Middle frontal gyrus (tissue), 1 donor: ENCODE data around the gene NUMBL.
"Not testable (repeated sequence)": the region's sequence is repeated elsewhere in the genome, so short reads cannot be mapped to it uniquely, and the experiment has no call there.

Source experiments
- DNase-seq: peaks from one replicate; pipeline ENCODE4 v3.0.0-alpha.2; 2015; ENCODE audit warnings: low spot score; ENCODE audit errors: extremely low spot score

Gene NUMBL

DNA sequence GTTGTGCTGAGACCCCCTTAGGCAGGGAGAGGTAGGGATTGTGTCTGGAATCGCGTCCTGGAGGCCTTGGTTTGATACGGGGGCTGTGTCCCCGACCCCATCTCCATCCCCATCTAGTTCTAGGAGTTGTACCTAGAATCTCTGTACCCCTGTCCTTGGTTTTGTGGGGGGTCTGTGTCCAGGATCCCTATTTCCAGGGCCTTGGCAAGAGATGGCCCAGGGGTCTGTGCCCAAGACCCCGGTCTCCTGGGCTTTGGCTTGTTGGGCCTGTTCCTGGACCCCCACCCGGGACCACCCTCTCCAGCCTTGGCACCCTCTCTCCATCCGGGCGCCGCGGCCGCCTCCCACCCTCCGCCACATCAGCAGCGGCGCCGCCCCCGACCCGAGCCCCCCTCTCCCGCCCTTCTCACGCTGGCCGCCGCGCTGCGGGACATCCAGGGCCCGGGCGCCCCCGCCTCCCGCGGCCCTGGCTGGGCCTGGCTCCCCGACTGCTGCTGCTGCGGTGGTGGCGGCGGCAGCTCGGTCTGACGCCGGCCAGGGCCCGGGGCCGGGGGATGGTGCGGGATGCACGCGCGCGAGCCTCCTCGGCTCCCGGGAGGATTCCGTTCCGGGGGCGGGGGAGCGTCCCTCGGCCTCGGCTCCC lies at the start of gene NUMBL:
Gene NUMBL, minus strand, starts transcription at position 602 of the 643 bp plus-strand sequence. Its CDS starts 168 bp downstream, at position 434.
- no peak for DNase-seq

DNA sequence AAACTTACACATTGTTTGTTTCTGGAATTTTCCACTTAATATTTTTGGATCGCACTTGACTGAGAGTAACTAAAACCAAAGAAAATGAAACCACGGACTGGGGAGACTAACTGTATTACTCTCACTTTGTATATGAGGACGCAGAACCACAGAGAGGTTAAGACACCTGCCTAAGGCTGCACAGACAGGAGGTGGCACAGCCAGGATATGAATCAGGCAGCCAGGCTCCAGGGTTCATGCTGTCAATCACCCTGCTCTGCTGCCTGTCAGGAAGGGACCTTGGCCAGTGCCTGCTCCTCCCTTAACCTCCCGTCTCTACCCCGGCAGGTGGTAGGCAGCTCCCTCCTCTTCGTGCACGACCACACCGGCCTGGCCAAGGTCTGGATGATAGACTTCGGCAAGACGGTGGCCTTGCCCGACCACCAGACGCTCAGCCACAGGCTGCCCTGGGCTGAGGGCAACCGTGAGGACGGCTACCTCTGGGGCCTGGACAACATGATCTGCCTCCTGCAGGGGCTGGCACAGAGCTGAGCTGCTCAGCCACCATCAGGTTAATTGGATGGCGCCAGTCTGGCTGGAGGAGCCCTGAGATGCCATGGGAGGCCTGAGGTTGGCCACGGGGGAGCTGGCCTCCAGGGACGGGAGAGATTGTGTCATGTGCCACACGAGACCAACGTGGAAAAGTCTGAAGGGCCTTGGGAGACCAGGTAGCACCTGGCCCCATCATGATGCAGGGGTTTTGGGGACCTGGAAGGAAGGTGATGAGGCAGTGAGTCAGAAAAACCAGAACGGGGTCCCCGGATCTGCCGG lies 48.8 kb upstream of the NUMBL start:
- no peak for DNase-seq

- no peak for DNase-seq
These were observed 46.7 kb upstream of the NUMBL start for GRCh38 chr19:40737102-40737644.

DNA sequence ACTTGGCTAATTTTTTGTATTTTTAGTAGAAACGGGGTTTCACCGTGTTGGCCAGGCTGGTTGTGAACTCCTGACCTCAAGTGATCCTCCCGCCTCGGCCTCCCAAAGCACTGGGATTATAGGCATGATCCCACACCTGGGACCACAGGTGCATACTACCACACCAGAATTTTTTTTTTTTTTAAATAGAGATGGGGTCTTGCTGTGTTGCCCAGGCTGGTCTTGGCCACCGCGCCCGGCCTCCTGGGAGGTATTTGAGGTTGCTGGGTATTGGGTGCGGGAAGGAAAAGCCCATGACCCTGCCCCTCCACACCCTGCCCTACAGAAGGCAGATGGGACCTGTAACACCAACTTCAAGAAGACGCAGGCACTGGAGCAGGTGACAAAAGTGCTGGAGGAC lies 46.2 kb upstream of the NUMBL start:
- DNase-seq: no peak

DNA sequence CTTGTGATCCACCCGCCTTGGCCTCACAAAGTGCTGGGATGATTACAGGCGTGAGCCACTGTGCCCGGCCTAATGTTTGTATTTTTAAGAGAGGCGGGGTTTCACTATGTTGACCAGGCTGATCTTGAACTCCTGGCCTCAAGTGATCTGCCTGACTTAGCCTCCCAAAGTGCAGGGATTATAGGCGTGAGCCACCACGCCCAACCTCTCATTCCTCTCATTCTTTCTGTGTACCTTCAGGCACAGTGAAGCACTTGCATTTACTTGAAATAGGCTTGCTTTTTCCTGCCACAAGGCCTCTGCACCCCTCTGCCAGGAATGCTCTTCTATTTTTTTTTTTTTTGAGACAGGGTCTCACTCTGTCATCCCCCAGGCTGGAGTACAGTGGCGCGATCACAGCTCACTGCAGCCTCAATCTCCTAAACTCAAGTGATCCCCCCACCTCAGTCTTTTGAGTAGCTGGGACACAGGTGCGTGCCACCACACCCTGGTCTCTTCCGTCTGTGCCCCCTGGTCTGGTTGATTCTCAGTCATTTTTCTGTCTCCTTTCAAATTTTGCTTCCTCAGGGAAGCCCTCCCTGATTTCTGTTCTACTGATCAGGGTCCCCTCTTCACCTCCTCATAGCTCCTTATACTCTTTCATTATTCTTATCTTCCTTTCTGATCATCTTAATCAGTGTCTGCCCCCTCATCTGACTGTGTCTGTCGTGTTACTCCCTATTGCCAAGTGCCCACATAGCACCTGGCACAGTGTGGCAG lies 44.7 kb upstream of the NUMBL start:
- no peak for DNase-seq

GRCh38 chr19:40733149-40733548 lies 42.7 kb upstream of the NUMBL start:
- DNase-seq: no peak

DNA sequence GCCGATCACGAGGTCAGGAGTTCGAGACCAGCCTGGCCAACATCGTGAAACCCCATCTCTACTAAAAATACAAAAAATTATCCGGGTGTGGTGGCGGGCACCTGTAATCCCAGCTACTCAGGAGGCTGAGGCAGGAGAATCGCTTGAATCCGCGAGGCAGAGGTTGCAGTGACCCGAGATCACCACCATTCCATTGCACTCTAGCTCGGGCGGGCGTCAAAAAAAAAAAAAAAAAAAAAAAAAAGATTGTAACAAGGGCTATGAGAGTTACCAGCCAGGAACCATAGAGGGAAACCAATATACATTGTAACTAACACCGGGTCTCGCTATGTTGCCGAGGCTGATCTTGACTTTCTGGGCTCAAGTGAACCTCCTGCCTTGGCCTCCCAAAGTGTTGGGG lies 41.9 kb upstream of the NUMBL start:
- not testable (repeated sequence) for DNase-seq

DNA sequence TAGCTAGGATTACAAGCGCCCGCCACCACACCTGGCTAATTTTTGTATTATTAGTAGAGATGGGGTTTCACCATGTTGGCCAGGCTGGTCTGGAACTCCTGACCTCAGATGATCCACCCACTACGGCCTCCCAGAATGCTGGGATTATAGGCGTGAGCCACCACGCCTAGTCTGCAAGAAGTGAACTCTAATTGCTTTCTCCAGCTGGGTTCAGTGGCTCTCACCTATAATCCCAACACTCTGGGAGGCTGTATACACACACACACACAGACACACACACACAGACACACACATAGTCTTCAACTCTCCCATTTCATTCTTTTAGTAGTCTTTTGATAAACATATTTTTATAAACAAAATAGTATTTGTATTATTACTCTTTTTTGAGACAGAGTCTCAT lies 39.6 kb upstream of the NUMBL start:
- not testable (repeated sequence) for DNase-seq

DNA sequence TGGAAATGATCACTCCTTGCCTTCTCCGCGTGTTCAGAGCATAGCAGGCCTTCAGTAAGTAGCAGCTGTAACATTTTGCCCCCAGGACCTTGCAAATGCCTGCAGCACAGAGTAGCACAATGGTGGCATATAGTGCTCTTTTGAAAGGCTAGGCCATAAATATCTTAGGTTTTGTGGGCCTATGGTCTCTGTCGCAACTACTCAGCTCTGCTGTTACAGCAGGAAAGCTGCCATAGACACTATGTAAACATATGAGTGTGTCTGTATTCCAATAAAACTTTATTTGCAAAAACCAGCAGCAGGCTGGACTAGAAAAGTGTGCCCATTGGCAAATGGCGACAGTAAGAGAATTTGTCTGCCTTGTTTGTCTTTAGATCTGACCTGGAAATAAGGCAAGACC lies 35.8 kb upstream of the NUMBL start:
- no peak for DNase-seq

DNA sequence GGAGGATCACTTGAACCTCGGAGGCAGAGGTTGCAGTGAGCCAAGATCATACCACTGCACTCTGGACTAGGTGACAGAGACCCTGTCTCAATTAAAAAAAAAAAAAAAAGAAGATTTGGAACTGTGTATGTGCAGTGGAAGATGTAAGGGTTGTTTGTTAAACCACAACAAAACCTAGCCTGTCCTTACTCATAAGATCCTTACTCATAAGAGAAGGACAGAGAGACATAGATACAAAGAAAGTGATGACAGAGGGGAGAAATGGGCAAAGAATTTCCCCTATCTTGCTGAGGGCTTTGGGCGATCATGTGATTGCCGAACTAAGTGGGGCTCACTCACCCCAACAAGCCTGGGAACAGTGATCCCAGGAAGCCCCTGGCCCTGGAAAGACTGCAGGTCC lies 34.4 kb upstream of the NUMBL start:
- DNase-seq: no peak

- no peak for DNase-seq
These were observed 33.9 kb upstream of the NUMBL start for GRCh38 chr19:40724315-40724714.

- DNase-seq: no peak
These were observed 33.3 kb upstream of the NUMBL start for GRCh38 chr19:40723661-40724254.

- no peak for DNase-seq
These were observed 31.6 kb upstream of the NUMBL start for GRCh38 chr19:40721936-40722661.

DNA sequence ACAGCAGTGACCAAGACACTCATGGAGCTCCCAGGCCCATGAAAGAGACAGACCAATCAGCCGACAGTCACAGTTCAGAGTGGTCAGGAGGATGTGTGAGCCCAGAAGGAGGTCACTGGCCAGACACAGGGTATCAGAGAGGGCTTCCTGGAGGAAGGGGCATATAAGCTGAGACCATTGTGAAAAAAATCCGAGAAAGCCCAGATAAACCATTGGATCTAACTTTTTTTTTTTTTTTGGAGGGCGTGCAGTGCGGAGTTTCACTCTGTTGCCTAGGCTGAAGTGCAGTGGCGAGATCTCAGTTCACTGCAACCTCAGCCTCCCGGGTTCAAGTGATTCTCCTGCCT lies 30.7 kb upstream of the NUMBL start:
- DNase-seq: no peak

DNA sequence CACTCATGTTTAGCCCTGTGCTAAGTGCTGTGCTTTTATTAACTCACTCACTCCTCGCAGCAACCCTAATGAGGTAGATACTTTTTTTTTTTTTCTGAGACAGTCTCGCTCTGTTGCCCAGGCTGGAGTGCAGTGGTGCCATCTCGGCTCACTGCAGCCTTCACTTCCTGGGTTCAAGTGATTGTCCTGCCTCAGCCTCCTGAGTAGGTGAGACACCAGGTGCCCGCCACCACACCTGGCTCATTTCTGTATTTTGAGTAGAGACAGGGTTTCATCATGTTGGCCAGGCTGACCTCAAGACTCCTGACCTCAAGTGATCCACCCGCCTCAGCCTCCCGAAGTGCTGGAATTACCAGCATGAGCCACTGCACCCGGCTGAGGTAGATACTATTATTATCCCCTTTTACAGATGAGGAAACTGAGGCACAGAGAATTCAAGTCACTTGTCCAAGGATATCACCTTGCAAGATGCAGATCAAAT lies 29.0 kb upstream of the NUMBL start:
- DNase-seq: no peak

DNA sequence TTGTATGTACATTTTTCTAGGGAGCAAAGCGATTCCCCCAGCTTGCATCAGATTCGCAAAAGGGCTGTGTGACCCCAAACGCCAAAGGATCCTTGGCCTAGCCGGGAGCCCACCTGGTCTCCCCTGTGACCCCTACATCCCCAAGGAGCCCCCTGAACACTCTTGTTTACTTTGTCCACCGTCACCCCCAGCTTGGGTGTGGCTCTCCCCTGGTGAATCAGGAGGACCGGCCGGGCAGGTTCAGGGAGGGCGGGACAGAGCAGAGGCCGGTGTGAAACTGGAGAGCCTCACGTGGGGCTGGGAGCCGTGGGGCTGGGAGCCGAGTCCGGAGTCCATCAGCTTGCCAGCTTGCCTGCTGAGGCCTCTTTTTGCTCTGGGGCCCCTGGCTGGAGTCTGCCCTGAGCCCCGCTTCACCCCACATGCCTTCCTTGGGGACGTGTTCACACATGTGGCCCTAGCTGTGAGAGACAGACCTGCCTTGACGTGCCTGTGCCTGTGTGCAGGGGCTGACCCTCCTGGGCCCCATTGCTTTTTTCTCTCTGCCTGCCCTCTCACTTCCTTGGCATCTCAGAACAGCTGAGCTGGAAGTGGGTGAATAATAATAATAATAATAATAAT lies 28.4 kb upstream of the NUMBL start:
- no peak for DNase-seq

- no peak for DNase-seq
These were observed 27.7 kb upstream of the NUMBL start for GRCh38 chr19:40717880-40718773.

DNA sequence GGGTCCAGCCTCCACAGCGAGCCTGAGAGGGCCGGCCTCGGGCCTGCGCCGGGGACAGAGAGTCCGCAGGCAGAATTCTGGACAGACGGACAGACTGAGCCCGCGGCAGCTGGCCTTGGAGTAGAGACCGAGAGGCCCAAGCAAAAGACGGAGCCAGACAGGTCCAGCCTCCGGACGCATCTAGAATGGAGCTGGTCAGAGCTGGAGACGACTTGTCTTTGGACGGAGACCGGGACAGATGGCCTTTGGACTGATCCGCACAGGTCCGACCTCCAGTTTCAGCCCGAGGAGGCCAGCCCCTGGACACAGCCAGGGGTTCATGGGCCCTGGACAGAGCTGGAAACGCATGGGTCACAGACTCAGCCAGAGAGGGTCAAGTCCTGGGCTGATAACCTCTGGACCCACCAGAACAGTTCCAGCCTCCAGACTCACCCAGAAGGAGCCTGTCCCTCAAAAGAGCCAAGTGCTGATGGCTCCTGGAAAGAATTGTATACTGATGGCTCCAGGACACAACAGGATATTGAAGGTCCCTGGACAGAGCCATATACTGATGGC lies 27.0 kb upstream of the NUMBL start:
- no peak for DNase-seq
